AG10803 (cell line): Measurements from ENCODE around the gene RNF144B.
"Not testable (repeated sequence)": the region's sequence is repeated elsewhere in the genome, so short reads cannot be mapped to it uniquely, and the experiment has no call there.

Source experiments
- DNase-seq: peaks from one replicate; pipeline ENCODE4 v3.0.0; 2010; ENCODE audit warnings: low read depth
- H3K4me3 ChIP-seq: 2 replicates; pipeline ENCODE4 v1.5.1; 2011; ENCODE audit warnings: mild to moderate bottlenecking, low read length, control low read depth
- TF ChIP-seq, protein P1 (sequence below): conservative IDR thresholded peaks from 2 replicates; pipeline ENCODE4 v1.5.1; 2011; ENCODE audit warnings: mild to moderate bottlenecking, low read length, control low read depth, inconsistent platforms

The RNF144B gene

DNA sequence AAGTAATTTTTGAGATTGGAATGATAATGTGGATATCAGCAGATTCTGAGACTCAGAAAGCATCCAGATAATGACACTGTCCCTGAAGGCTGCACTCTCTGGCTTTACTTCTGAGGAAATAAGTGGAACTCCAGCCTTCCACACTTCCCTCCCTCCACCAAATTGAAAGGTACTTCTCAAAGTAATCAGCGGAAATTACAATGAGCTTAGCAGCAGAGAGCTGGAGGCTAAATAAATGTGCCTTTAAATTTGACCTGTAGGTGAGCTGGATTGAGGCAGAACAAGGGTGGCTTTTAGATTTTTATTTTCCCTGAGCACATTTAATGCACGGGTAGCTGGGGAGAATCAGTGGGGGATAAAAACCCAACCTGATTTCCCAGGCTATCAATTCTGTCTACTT, 39.3 kb upstream of the RNF144B start:
- no peak overlapping the region for H3K4me3 ChIP-seq
- DNase-seq: no peak
- TF ChIP-seq, protein P1, sequence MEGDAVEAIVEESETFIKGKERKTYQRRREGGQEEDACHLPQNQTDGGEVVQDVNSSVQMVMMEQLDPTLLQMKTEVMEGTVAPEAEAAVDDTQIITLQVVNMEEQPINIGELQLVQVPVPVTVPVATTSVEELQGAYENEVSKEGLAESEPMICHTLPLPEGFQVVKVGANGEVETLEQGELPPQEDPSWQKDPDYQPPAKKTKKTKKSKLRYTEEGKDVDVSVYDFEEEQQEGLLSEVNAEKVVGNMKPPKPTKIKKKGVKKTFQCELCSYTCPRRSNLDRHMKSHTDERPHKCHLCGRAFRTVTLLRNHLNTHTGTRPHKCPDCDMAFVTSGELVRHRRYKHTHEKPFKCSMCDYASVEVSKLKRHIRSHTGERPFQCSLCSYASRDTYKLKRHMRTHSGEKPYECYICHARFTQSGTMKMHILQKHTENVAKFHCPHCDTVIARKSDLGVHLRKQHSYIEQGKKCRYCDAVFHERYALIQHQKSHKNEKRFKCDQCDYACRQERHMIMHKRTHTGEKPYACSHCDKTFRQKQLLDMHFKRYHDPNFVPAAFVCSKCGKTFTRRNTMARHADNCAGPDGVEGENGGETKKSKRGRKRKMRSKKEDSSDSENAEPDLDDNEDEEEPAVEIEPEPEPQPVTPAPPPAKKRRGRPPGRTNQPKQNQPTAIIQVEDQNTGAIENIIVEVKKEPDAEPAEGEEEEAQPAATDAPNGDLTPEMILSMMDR: no peak

DNA sequence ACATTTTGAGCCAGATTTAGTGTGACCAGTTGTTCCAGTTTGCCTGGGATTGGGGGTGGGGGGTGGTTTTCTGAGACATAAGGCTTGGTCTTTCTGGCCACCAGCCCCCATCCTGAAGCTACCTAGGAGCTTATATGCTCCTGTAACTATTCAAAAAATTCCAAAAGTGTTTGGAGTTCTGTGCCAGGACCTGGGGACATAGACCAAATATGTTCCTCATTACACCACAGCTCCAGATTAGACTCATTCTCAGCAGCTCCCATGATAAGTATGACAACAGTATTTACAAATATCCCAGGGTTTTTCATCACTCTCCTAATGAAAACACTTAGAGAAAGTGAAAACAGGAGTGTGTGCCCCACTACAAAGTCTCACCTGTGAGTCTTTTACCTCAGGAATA, 37.8 kb upstream of the RNF144B start:
- no peak overlapping the region for H3K4me3 ChIP-seq
- DNase-seq: peak; percentile 31
- TF ChIP-seq, protein P1: no peak

DNA sequence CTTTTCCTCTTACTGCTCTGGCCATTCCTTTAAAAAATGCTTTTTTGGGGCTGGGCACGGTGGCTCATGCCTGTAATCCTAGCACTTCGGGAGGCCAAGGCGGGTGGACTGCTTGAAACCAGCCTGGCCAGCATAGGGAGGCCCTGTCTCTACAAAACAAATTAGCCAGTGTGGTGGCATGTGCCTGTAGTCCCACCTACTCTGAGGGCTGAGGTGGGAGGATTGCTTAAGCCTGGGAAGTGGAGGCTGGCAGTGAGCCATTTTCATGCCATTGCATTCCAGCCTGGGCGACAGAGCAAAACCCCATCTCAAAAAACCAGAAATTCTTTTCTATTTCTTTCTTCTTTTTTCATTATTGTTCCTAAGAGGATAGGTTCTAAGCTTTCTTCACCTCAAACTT, 36.9 kb upstream of the RNF144B start:
- no peak overlapping the region for H3K4me3 ChIP-seq
- TF ChIP-seq, protein P1: no peak
- DNase-seq: peak; percentile 29

DNA sequence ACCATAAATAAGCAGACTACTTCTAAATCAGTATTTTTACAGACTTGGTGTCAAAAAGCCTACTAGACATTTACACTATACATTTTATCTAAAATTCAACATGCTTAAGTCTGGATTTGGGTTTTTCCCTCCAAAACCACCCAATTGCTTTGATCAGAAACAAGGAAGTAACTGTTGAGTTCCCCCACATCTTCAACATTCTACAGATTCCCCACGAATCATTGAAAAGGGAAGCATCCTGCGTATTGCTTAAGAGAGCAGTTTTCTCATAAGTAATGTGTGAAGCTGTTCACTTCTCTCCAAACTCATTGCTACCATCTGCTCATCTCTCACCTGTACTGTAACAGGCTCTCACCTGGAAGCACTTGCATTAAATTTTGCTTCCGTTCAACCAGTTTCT, 36.4 kb upstream of the RNF144B start:
- no peak overlapping the region for H3K4me3 ChIP-seq
- DNase-seq: no peak
- TF ChIP-seq, protein P1: no peak

DNA sequence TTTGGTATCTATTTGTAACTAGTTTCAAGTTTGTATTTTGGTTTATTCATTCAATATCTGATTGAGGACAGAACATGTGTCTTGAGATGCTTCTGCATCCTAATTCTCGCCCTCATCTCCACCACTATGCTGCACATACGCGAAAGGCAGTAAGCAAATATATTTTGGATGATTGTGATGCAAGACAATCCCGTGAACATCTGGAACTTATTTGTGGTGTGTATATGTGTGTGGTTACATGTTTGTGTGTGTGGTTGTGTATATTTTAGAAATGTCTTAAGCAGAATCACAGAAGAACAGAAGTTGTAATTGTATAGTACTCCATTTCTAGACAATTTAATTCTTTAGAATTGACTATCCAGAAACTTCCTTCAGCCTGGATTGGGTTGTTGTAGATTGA, 35.1 kb upstream of the RNF144B start:
- TF ChIP-seq, protein P1: no peak

DNA sequence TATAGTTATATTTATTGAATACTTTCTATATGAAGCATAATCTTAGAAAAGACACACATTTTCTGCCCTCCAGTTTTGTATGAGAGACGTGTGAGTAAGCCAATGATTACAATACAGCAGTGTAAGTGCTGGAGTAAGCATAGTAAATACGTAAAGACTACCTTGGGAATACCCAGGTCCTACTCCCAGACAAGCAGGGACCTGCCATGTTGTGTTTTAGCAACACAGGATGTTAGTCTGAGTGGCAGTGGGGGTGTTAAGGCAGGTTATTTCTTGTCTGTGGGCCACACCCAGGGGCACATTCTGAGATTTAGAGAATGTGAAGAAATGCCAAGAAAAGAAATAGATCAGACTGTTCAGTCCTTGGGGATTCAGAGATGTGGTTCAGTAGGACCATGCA, 34.3 kb upstream of the RNF144B start:
- no peak for DNase-seq
- no peak overlapping the region for H3K4me3 ChIP-seq

More for the DNA sequence above, 35.1 kb upstream of the RNF144B start:
- no peak overlapping the region for H3K4me3 ChIP-seq
- DNase-seq: peak; percentile 39

DNA sequence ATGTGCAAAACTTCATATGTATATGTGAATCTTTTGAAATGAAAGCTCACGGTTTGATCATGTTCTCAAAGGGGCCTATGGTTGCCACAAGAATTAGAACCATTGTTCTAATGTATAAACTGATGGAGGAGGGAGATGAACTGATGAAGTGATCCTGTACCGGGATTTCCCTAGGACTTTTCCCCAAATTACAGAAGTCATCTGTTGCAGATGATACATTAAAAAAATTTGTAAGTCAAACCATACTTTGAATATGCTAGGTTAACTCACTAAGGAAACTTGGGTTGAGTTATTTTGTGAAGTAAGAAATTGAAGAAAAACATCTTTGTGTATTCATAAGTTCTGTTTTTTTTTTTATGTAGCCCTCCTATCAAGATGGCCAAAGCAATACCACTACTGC, 33.9 kb upstream of the RNF144B start:
- DNase-seq: no peak
- TF ChIP-seq, protein P1: no peak
- H3K4me3 ChIP-seq: no peak overlapping the region

More for the DNA sequence above, 34.3 kb upstream of the RNF144B start:
- TF ChIP-seq, protein P1: no peak

DNA sequence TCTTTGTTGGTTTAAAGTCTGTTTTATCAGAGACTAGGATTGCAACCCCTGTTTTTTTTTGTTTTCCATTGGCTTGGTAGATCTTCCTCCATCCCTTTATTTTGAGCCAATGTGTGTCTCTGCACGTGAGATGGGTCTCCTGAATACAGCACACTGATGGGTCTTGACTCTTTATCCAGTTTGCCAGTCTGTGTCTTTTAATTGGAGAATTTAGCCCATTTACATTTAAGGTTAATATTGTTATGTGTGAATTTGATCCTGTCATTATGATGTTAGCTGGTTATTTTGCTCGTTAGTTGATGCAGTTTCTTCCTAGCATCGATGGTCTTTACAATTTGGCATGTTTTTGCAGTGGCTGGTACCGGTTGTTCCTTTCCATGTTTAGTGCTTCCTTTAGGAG, 29.6 kb upstream of the RNF144B start:
- not testable (repeated sequence) for DNase-seq, H3K4me3 ChIP-seq
